Gastroesophageal sphincter (tissue), 4 donors: Measurements from ENCODE around the gene LIMS2. TPM values are rescaled to one million over a fixed set of nuclear protein-coding genes. Genes with fewer than 3 reads are reported as not detected.

ENCODE experiments used
- ATAC-seq: fragments of 150-250 bp; one replicate; pipeline ENCODE4 v1.9.1; 2016; ENCODE audit warnings: mild to moderate bottlenecking, moderate library complexity
- H3K27ac ChIP-seq, 4 donors: fragments of 200-600 bp; sonication (generic) in 3 of 4; 1 replicate in 3 of 4; 2 replicates in 1 of 4; pipeline ENCODE4 v1.5.1; 2016 to 2019
- H3K27me3 ChIP-seq: fragments of 200-600 bp; sonication (generic); one replicate; pipeline ENCODE4 v1.5.1; 2019
- H3K36me3 ChIP-seq, 2 donors: fragments of 200-600 bp; sonication (generic); one replicate each; pipeline ENCODE4 v1.5.1; 2019; ENCODE audit warnings: control low read depth in 1 of 2
- H3K4me1 ChIP-seq, 3 donors: fragments of 200-600 bp; sonication (generic); 1 replicate in 2 of 3; 2 replicates in 1 of 3; pipeline ENCODE4 v1.5.1; 2016 to 2019; ENCODE audit warnings: control low read depth in 2 of 3
- H3K4me3 ChIP-seq, 2 donors: fragments of 200-600 bp; sonication (generic); one replicate each; pipeline ENCODE4 v1.5.1; 2019; ENCODE audit warnings: mild to moderate bottlenecking in 1 of 2, moderate library complexity in 1 of 2
- H3K9me3 ChIP-seq, 3 donors: fragments of 200-600 bp; sonication (generic); one replicate each; pipeline ENCODE4 v1.5.1; 2017 to 2019; ENCODE audit warnings: control low read depth in 2 of 3
- CTCF ChIP-seq, 4 experiments: fragments of 200-600 bp in 2 of 4; fragments of 450-650 bp in 2 of 4; sonication (generic) in 1 of 4; IDR thresholded peaks; one replicate each; pipeline ENCODE4 v1.5.1; 2017 to 2019; ENCODE audit warnings: antibody characterized with exemption in 4 of 4, mild to moderate bottlenecking in 2 of 4, moderate library complexity in 2 of 4
- EP300 ChIP-seq: sonication (generic); formaldehyde crosslinking; IDR thresholded peaks from one replicate; pipeline ENCODE4 v1.6.1; 2017; ENCODE audit warnings: antibody characterized with exemption, mild to moderate bottlenecking
- POLR2A ChIP-seq, 2 donors: fragments of 450-650 bp; IDR thresholded peaks; one replicate each; pipeline ENCODE4 v1.6.1; 2017; ENCODE audit warnings: antibody characterized with exemption in 2 of 2, mild to moderate bottlenecking in 2 of 2, moderate library complexity in 1 of 2
- POLR2AphosphoS5 ChIP-seq: sonication (generic); formaldehyde crosslinking; IDR thresholded peaks from one replicate; pipeline ENCODE4 v1.6.1; 2017; ENCODE audit warnings: antibody characterized with exemption
- WGBS, 2 donors: methylation state at CpG; one replicate each; pipeline ENCODE4 v1.1.5; 2018; ENCODE audit warnings: low coverage in 1 of 2; 5-methylcytosine and 5-hydroxymethylcytosine counted together
- total RNA-seq, 4 donors: library from RNA; depleted of rRNA; stranded (reverse); fragments of >200 nt; gene quantifications; one replicate each; pipeline ENCODE4 v1.1.0, GENCODE V29; 2016

Gene LIMS2
- total RNA-seq, 4 donors from 2014 or later, result 81.4 to 275 (median 124) TPM

- ATAC-seq, result no peak
- WGBS, 2 donors, result 100% methylated on average over 3 of the region's 37 CpGs; no CpG with 5 or more reads in 1 of the 2 donors
- no peak overlapping the region for H3K27ac ChIP-seq
- no peak for TF ChIP-seq CTCF (IDR thresholded peaks at IDR 0.05)
- TF ChIP-seq POLR2A (IDR thresholded peaks at IDR 0.05), result no peak
- TF ChIP-seq POLR2AphosphoS5, result no peak
- no peak for TF ChIP-seq EP300
- H3K27me3 ChIP-seq, result no peaks in the 10 kb centered on the region
- H3K36me3 ChIP-seq, result no peaks in the 10 kb centered on the region
- H3K9me3 ChIP-seq, result no peaks in the 10 kb centered on the region
- no peaks in the 10 kb centered on the region for H3K4me1 ChIP-seq
- H3K4me3 ChIP-seq, result no peak overlapping the region
Measured at GRCh38 chr2:127592761-127593227, 82.5 kb downstream of the LIMS2 start.

- Histone ChIP-seq H3K4me3 (no peak overlapping the region), H3K27me3 (no peaks in the 10 kb centered on the region), H3K36me3 (no peaks in the 10 kb centered on the region), H3K4me1 (no peaks in the 10 kb centered on the region), H3K27ac (no peak overlapping the region), H3K9me3 (no peaks in the 10 kb centered on the region)
- ATAC-seq, result peak; percentile 77
- 33 to 80% methylated on average over 1 of the region's 10 CpGs for WGBS, 2 donors
- TF ChIP-seq CTCF (IDR thresholded peaks at IDR 0.05) (peak; percentile 78 to 95 (median 82)), POLR2A (IDR thresholded peaks at IDR 0.05) (no peak)
Measured at GRCh38 chr2:127591221-127591923, 84.0 kb downstream of the LIMS2 start.

- Histone ChIP-seq H3K27ac (no peak overlapping the region), H3K4me1 (no peaks in the 10 kb centered on the region), H3K36me3 (no peaks in the 10 kb centered on the region), H3K27me3 (no peaks in the 10 kb centered on the region), H3K9me3 (no peaks in the 10 kb centered on the region), H3K4me3 (no peak overlapping the region)
- no peak for ATAC-seq
- no peak for TF ChIP-seq POLR2A (IDR thresholded peaks at IDR 0.05)
- no peak for TF ChIP-seq POLR2AphosphoS5
- no peak for TF ChIP-seq CTCF (IDR thresholded peaks at IDR 0.05)
- TF ChIP-seq EP300, result no peak
- 88 to 93% methylated on average over 3 to 8 of the region's 8 CpGs for WGBS, 2 donors
Measured at GRCh38 chr2:127590386-127591190, 84.7 kb downstream of the LIMS2 start.

GRCh38 chr2:127589841-127590240, 85.5 kb downstream of the LIMS2 start:
- Histone ChIP-seq H3K27ac (no peak overlapping the region), H3K36me3 (no peaks in the 10 kb centered on the region), H3K4me3 (no peak overlapping the region), H3K27me3 (no peaks in the 10 kb centered on the region), H3K9me3 (no peaks in the 10 kb centered on the region), H3K4me1 (no peaks in the 10 kb centered on the region)
- TF ChIP-seq CTCF (IDR thresholded peaks at IDR 0.05) (no peak), POLR2AphosphoS5 (no peak), POLR2A (IDR thresholded peaks at IDR 0.05) (no peak), EP300 (no peak)
- no peak for ATAC-seq
- 58% methylated on average over 2 of the region's 5 CpGs; no CpG with 5 or more reads in 1 of the 2 donors for WGBS, 2 donors
